Stomach (tissue), 9 donors: Measurements from ENCODE around the gene SHISA3. TPM values are rescaled to one million over a fixed set of nuclear protein-coding genes. Genes with fewer than 3 reads are reported as not detected.
"Not testable (repeated sequence)": the region's sequence is repeated elsewhere in the genome, so short reads cannot be mapped to it uniquely, and the experiment has no call there.

Experiments
- DNase-seq, 2 donors: peaks; one replicate each; pipeline versions ENCODE4 v3.0.0 to v3.0.0-alpha.2; 2013 to 2019
- H3K27ac ChIP-seq, 5 donors: fragments of 200-600 bp in 4 of 5; sonication (generic) in 4 of 5; one replicate each; pipeline ENCODE4 v1.5.1; 2013 to 2019; ENCODE audit warnings: mild to moderate bottlenecking in 1 of 5, moderate library complexity in 1 of 5
- H3K27me3 ChIP-seq, 3 donors: fragments of 200-600 bp; sonication (generic); one replicate each; pipeline ENCODE4 v1.5.1; 2017 to 2019; ENCODE audit warnings: mixed run types in 1 of 3
- H3K36me3 ChIP-seq, 4 donors: fragments of 200-600 bp; sonication (generic); 1 replicate in 3 of 4; 2 replicates in 1 of 4; pipeline ENCODE4 v1.5.1; 2016 to 2019
- H3K4me1 ChIP-seq, 4 donors: fragments of 200-600 bp; sonication (generic); one replicate each; pipeline ENCODE4 v1.5.1; 2016 to 2019
- H3K4me3 ChIP-seq, 4 donors: fragments of 200-600 bp; sonication (generic) in 3 of 4; one replicate each; pipeline ENCODE4 v1.5.1; 2016 to 2019; ENCODE audit warnings: mild to moderate bottlenecking in 1 of 4
- H3K9me3 ChIP-seq, 4 donors: fragments of 200-600 bp; sonication (generic); one replicate each; pipeline ENCODE4 v1.5.1; 2016 to 2019
- CTCF ChIP-seq, 7 experiments: fragments of 450-650 bp in 4 of 7; fragments of 200-600 bp in 3 of 7; sonication (generic) in 3 of 7; IDR thresholded peaks; one replicate each; pipeline ENCODE4 v1.5.1; 2016 to 2019; ENCODE audit warnings: antibody characterized with exemption in 7 of 7, control low read depth in 2 of 7, mild to moderate bottlenecking in 1 of 7
- EP300 ChIP-seq: sonication (generic); formaldehyde crosslinking; IDR thresholded peaks from one replicate; pipeline ENCODE4 v1.6.1; 2017; ENCODE audit warnings: antibody characterized with exemption
- POLR2A ChIP-seq, 4 donors: fragments of 450-650 bp; IDR thresholded peaks; one replicate each; pipeline ENCODE4 v1.6.1; 2016; ENCODE audit warnings: antibody characterized with exemption in 4 of 4, control low read depth in 2 of 4, mild to moderate bottlenecking in 1 of 4, moderate library complexity in 1 of 4
- POLR2AphosphoS5 ChIP-seq, 3 donors: sonication (generic); formaldehyde crosslinking; IDR thresholded peaks; one replicate each; pipeline ENCODE4 v1.6.1; 2016; ENCODE audit warnings: antibody characterized with exemption in 3 of 3
- WGBS, 5 donors: extraction: QIAGEN DNeasy Blood & Tissue Kit in 3 of 5; methylation state at CpG; one replicate each; pipeline versions ENCODE4 v1.1.5 to v1.1.7; 2013 to 2018; 5-methylcytosine and 5-hydroxymethylcytosine counted together
- intact Hi-C: fragments of 100-400 bp; cut with DNase I; formaldehyde crosslinking; loops from one replicate; pipeline ENCODE4 v1.15.1; 2023; ENCODE audit warnings: low total_unique reads
- polyA plus RNA-seq, 3 donors: library from polyadenylated mRNA; stranded (reverse); fragments of 200-250 nt; gene quantifications; one replicate each; pipeline ENCODE4 v1.2.3, GENCODE V29; 2013
- total RNA-seq, 5 donors: library from RNA; depleted of rRNA; stranded (reverse); fragments of >200 nt; gene quantifications; one replicate each; pipeline versions ENCODE4 v1.1.0 to v1.2.3, GENCODE V29; 2014 to 2016
- donor health status: healthy with polysubstance abuse.
- donor health status: Bipolar disorder and iron deficiency.
- donor health status: healthy.

Gene SHISA3
- total and polyA plus RNA-seq, 8 donors, result 0.44 to 8.4 (median 1.7) TPM; not detected in 1

DNA sequence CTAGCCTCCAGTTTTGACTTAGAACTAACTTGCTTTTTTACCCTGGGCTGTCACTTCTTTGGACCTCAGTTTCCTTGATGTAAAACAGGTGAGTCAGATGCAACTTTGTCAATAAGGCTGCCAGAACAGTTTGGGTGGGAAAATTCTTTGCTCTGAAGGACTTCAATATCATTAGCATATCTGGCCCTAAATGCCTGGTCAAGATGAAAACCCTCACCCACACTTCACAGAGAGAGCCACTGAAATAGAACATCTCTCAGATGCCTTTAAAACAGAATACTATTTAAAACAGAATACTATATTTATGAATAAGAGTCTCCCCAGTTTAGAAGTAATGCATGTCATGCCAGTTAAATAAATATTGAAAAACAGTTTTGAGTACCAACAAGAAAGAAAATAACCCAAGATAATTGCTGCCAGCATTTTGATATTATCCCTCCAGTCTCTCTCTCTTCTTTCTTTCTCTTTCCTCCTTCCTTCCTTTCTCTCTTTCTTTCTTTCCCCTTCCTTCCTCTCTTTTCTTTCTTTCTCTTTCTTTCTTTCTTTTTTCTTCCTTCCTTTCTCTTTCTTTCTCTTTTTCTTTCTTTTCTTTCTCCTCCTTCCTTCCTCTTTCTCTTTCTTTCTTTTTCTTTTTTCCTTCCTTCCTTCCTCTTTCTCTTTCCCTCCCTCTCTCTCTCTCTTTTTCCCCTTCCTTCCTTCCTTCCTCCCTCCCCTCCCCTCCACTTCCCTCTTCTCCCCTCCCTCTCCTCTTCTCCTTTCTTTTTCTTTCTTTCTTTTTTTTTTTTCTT is 32.8 kb upstream of the SHISA3 start:
- H3K36me3 ChIP-seq, result no peaks in the 10 kb centered on the region
- TF ChIP-seq POLR2A (IDR thresholded peaks at IDR 0.05), result no peak
- TF ChIP-seq EP300, result no peak
- intact Hi-C loops, result no loop called here
- no peak for DNase-seq
- H3K9me3 ChIP-seq, result no peaks in the 10 kb centered on the region
- H3K4me1 ChIP-seq, result peaks cover 0 to 7% (median 0%) of the 10 kb centered on the region in 4 donors
- no peak overlapping the region for H3K4me3 ChIP-seq
- no peak overlapping the region for H3K27ac ChIP-seq
- peaks cover 0 to 3% (median 0%) of the 10 kb centered on the region in 3 donors for H3K27me3 ChIP-seq

- no peak overlapping the region for H3K4me3 ChIP-seq
- no peaks in the 10 kb centered on the region for H3K36me3 ChIP-seq
- intact Hi-C loops, result no loop called here
- H3K27ac ChIP-seq, result no peak overlapping the region
- no peaks in the 10 kb centered on the region for H3K4me1 ChIP-seq
- H3K27me3 ChIP-seq, result peaks cover 0 to 7% (median 0%) of the 10 kb centered on the region in 3 donors
- DNase-seq, result no peak
- no peaks in the 10 kb centered on the region for H3K9me3 ChIP-seq
- TF ChIP-seq CTCF (IDR thresholded peaks at IDR 0.05) (no peak), POLR2A (IDR thresholded peaks at IDR 0.05) (no peak), EP300 (no peak), POLR2AphosphoS5 (IDR thresholded peaks at IDR 0.05) (no peak)
- WGBS, 5 donors, result 48 to 86% (median 65%) methylated on average over 1 of the region's 1 CpG
Observed at GRCh38 chr4:42366959-42367358, 30.3 kb upstream of the SHISA3 start.

DNA sequence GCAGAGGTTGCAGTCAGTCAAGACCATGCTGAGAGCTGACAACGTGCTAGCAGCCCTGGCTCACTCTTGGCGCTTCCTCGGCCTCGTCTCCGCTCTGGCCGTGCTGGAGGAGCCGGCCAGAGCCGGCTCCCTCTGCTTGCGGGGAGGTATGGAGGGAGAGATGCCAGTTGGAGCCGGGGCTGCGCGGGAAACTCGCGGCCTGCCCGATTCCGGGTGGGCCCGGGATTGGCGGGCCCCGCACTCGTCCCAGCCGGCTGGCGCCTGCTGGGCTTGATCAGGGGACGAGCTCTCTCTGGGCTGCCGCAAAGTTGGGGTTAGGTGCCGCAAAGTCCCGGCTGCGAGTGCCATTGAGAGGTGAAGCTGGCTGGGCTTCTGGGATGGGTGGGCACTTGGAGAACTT is 27.8 kb upstream of the SHISA3 start:
- Histone ChIP-seq H3K9me3 (no peaks in the 10 kb centered on the region), H3K27me3 (peaks cover 0 to 7% (median 0%) of the 10 kb centered on the region in 3 donors), H3K36me3 (no peaks in the 10 kb centered on the region), H3K4me3 (no peak overlapping the region), H3K4me1 (no peaks in the 10 kb centered on the region), H3K27ac (no peak overlapping the region)
- WGBS, 5 donors, result 94 to 99% (median 95%) methylated on average over 20 to 27 of the region's 27 CpGs
- DNase-seq, result no peak
- TF ChIP-seq POLR2AphosphoS5 (IDR thresholded peaks at IDR 0.05) (no peak), CTCF (IDR thresholded peaks at IDR 0.05) (no peak), POLR2A (IDR thresholded peaks at IDR 0.05) (no peak), EP300 (no peak)
- intact Hi-C loops, result no loop called here

GRCh38 chr4:42371305-42372252 is 25.7 kb upstream of the SHISA3 start:
- Histone ChIP-seq H3K4me1 (no peaks in the 10 kb centered on the region), H3K27me3 (peaks cover 0 to 7% (median 0%) of the 10 kb centered on the region in 3 donors), H3K36me3 (no peaks in the 10 kb centered on the region), H3K4me3 (no peak overlapping the region), H3K27ac (no peak overlapping the region), H3K9me3 (no peaks in the 10 kb centered on the region)
- intact Hi-C loops, result loop anchor here (5.0 kb wide), 1 partner anchor 151 kb away; no protein-coding TSS in a partner anchor
- TF ChIP-seq POLR2A (IDR thresholded peaks at IDR 0.05) (no peak), CTCF (IDR thresholded peaks at IDR 0.05) (peak in 4 of 7 experiments; percentile 21 to 49 (median 36))
- WGBS, 5 donors, result 50 to 58% (median 55%) methylated on average over 2 of the region's 2 CpGs
- peak in 1 of 2 donors; percentile 79 for DNase-seq

DNA sequence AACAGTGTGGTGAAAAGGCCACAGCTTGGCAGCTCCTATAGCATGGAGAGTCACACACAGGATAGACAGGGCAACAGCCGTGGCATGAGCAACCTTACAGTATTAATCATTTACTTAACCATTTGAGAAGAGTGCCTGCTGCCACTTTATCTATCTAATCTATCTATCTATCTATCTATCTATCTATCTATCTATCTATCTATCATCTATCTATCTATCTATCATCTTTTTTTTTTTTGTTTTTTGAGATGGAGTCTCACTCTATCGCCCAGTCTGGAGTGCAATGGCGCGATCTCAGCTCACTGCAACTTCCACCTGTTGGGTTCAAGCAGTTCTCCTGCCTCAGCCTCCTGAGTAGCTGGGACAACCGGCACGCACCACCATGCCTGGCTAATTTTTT is 25.0 kb upstream of the SHISA3 start:
- DNase-seq, H3K27me3 ChIP-seq, H3K4me1 ChIP-seq, H3K9me3 ChIP-seq, H3K4me3 ChIP-seq, H3K27ac ChIP-seq, H3K36me3 ChIP-seq: not testable (repeated sequence)
- WGBS, 5 donors, result 93 to 97% (median 95%) methylated on average over 6 of the region's 6 CpGs
- intact Hi-C loops, result loop anchor here (5.0 kb wide), 1 partner anchor 150 kb away; no protein-coding TSS in a partner anchor
